H1 (cell line): ENCODE data around the gene PLSCR5. TPM values are rescaled to one million over a fixed set of nuclear protein-coding genes. Genes with fewer than 3 reads are reported as not detected.

Experiments used
- CTCF ChIA-PET: fragments of 300-600 bp; sonication (Branson Sonifier 250); formaldehyde crosslinking; loops from one replicate; lab custom pipeline; 2021; ENCODE audit not compliant: partially characterized antibody; lab: Charles Lee
- POLR2A ChIA-PET: fragments of 300-600 bp; sonication (Branson Sonifier 250); formaldehyde crosslinking; loops from one replicate; lab custom pipeline; 2021; ENCODE audit warnings: inconsistent platforms; ENCODE audit not compliant: partially characterized antibody; lab: Charles Lee
- DNase-seq, 2 experiments: peaks; one replicate each; pipeline versions ENCODE4 v3.0.0 to v3.0.0-alpha.2; 2010 to 2022; ENCODE audit warnings: low spot score in 2 of 2, low read depth in 1 of 2, mixed read lengths in 1 of 2
- FAIRE-seq: peaks from 2 replicates; lab custom pipeline; 2011; peaks lifted over from hg19 to GRCh38; lab: Jason Lieb, UNC
- H2AFZ ChIP-seq: 2 replicates; pipeline ENCODE4 v1.8.1; 2012; ENCODE audit warnings: low read length, inconsistent platforms
- H2AK5ac ChIP-seq: 2 replicates; pipeline ENCODE4 v1.6.1; 2013; ENCODE audit warnings: low read depth, low read length
- H2BK120ac ChIP-seq: replicated peaks from 2 replicates; pipeline ENCODE3; 2013; ENCODE audit warnings: low read depth, low read length, inconsistent platforms
- H2BK12ac ChIP-seq: 2 replicates; pipeline ENCODE4 v1.6.1; 2013; ENCODE audit warnings: low read depth, low read length
- H2BK15ac ChIP-seq: 2 replicates; pipeline ENCODE4 v1.6.1; 2013; ENCODE audit warnings: low read length
- H2BK20ac ChIP-seq: 2 replicates; pipeline ENCODE4 v1.6.1; 2013; ENCODE audit warnings: low read length
- H2BK5ac ChIP-seq: 2 replicates; pipeline ENCODE4 v1.6.1; 2013; ENCODE audit warnings: low read depth, low read length
- H3K14ac ChIP-seq: 2 replicates; pipeline ENCODE4 v1.6.1; 2013; ENCODE audit warnings: inconsistent platforms; ENCODE audit not compliant: insufficient read length
- H3K18ac ChIP-seq: 2 replicates; pipeline ENCODE4 v1.6.1; 2013; ENCODE audit warnings: low read length; ENCODE audit errors: extremely low read depth
- H3K23ac ChIP-seq: 2 replicates; pipeline ENCODE4 v1.6.1; 2013; ENCODE audit warnings: inconsistent platforms; ENCODE audit not compliant: insufficient read length
- H3K23me2 ChIP-seq: 2 replicates; pipeline ENCODE4 v1.6.1; 2013; ENCODE audit warnings: low read depth, low read length
- H3K27ac ChIP-seq: 2 replicates; pipeline ENCODE4 v1.6.1; 2011; ENCODE audit warnings: low read depth, low read length, inconsistent platforms
- H3K27me3 ChIP-seq, 4 experiments: replicated peaks in 1 of 4; 1 replicate in 1 of 4; 2 replicates in 3 of 4; pipeline versions ENCODE4 v1.6.1 to v1.8.1; 2011 to 2013; ENCODE audit warnings: low read length in 3 of 4, mild to moderate bottlenecking in 3 of 4, inconsistent platforms in 2 of 4, mixed read lengths in 2 of 4, moderate library complexity in 1 of 4; ENCODE audit not compliant: control insufficient read depth in 3 of 4, insufficient read depth in 3 of 4; ENCODE audit errors: extremely low read depth in 1 of 4
- H3K36me3 ChIP-seq, 4 experiments: 2 replicates each; pipeline versions ENCODE4 v1.6.1 to v1.8.1; 2011 to 2013; ENCODE audit warnings: mild to moderate bottlenecking in 4 of 4, low read length in 3 of 4, moderate library complexity in 2 of 4, control low read depth in 1 of 4, inconsistent platforms in 1 of 4; ENCODE audit not compliant: insufficient read depth in 4 of 4, control insufficient read depth in 2 of 4
- H3K4ac ChIP-seq: replicated peaks from 2 replicates; pipeline ENCODE3; 2013; ENCODE audit warnings: low read length, low read depth, mixed read lengths, inconsistent platforms; ENCODE audit not compliant: insufficient read length
- H3K4me1 ChIP-seq, 4 experiments: replicated peaks in 1 of 4; 1 replicate in 1 of 4; 2 replicates in 3 of 4; pipeline versions ENCODE4 v1.6.1 to v1.8.1; 2011 to 2013; ENCODE audit warnings: low read length in 3 of 4, inconsistent platforms in 2 of 4, mixed read lengths in 1 of 4; ENCODE audit not compliant: insufficient read depth in 4 of 4, control insufficient read depth in 3 of 4
- H3K4me2 ChIP-seq, 2 experiments: 2 replicates each; pipeline versions ENCODE4 v1.6.1 to v1.8.1; 2011 to 2013; ENCODE audit warnings: low read depth in 2 of 2, low read length in 2 of 2, control low read depth in 1 of 2, inconsistent platforms in 1 of 2, mild to moderate bottlenecking in 1 of 2; ENCODE audit not compliant: insufficient read depth in 1 of 2
- H3K4me3 ChIP-seq, 4 experiments: fragments of 200-600, 300-600 bp in 1 of 4; sonication (generic), shearing (Covaris generic), sonication (Bioruptor Twin) in 1 of 4; 2 replicates each; pipeline versions ENCODE4 v1.5.1 to v1.8.1; 2011 to 2016; ENCODE audit warnings: low read length in 4 of 4, low read depth in 3 of 4, control low read depth in 2 of 4, inconsistent platforms in 2 of 4, mild to moderate bottlenecking in 2 of 4, mixed read lengths in 1 of 4, moderate library complexity in 1 of 4; ENCODE audit not compliant: insufficient read depth in 2 of 4; ENCODE audit errors: extremely low read depth in 1 of 4
- H3K56ac ChIP-seq: replicated peaks from 2 replicates; pipeline ENCODE3; 2013; ENCODE audit warnings: low read depth, mild to moderate bottlenecking, mixed read lengths, low read length, inconsistent platforms; ENCODE audit not compliant: insufficient read length
- H3K79me1 ChIP-seq: 2 replicates; pipeline ENCODE4 v1.6.1; 2013; ENCODE audit warnings: low read depth, low read length, control low read depth
- H3K79me2 ChIP-seq, 2 experiments: 2 replicates each; pipeline versions ENCODE4 v1.6.1 to v1.8.1; 2012 to 2013; ENCODE audit warnings: low read length in 2 of 2, mild to moderate bottlenecking in 2 of 2, inconsistent platforms in 1 of 2; ENCODE audit not compliant: insufficient read depth in 2 of 2, control insufficient read depth in 1 of 2
- H3K9ac ChIP-seq, 4 experiments: replicated peaks in 1 of 4; 1 replicate in 1 of 4; 2 replicates in 3 of 4; pipeline versions ENCODE4 v1.6.1 to v1.8.1; 2011 to 2013; ENCODE audit warnings: low read depth in 3 of 4, low read length in 3 of 4, control low read depth in 2 of 4, mild to moderate bottlenecking in 2 of 4, moderate library complexity in 2 of 4, inconsistent platforms in 1 of 4; ENCODE audit errors: extremely low read depth in 1 of 4
- H3K9me3 ChIP-seq, 2 experiments: 2 replicates each; pipeline versions ENCODE4 v1.6.1 to v1.8.1; 2012 to 2013; ENCODE audit warnings: mild to moderate bottlenecking in 2 of 2, moderate library complexity in 2 of 2, control low read depth in 1 of 2, inconsistent platforms in 1 of 2, low read depth in 1 of 2, low read length in 1 of 2, mixed read lengths in 1 of 2; ENCODE audit not compliant: insufficient read depth in 2 of 2
- H4K20me1 ChIP-seq, 2 experiments: replicated peaks in 1 of 2; 2 replicates each; pipeline versions ENCODE3 to v1.8.1; 2011 to 2013; ENCODE audit warnings: inconsistent platforms in 2 of 2, low read length in 2 of 2, mild to moderate bottlenecking in 1 of 2; ENCODE audit not compliant: insufficient read depth in 2 of 2, control insufficient read depth in 1 of 2
- H4K5ac ChIP-seq: 2 replicates; pipeline ENCODE4 v1.6.1; 2013; ENCODE audit warnings: low read length, low read depth, mixed read lengths, inconsistent platforms; ENCODE audit not compliant: insufficient read length
- H4K8ac ChIP-seq: 2 replicates; pipeline ENCODE4 v1.8.0; 2013; ENCODE audit warnings: mild to moderate bottlenecking, moderate library complexity, low read length, inconsistent platforms; ENCODE audit not compliant: insufficient read depth; ENCODE audit errors: extremely low read depth
- H4K91ac ChIP-seq: replicated peaks from 2 replicates; pipeline ENCODE3; 2013; ENCODE audit warnings: low read length, mixed read lengths, inconsistent platforms; ENCODE audit not compliant: insufficient read length
- ATF3 ChIP-seq: IDR thresholded peaks from 2 replicates; pipeline ENCODE4 v1.6.1; 2011; ENCODE audit warnings: low read depth, mild to moderate bottlenecking, low read length; ENCODE audit not compliant: insufficient read depth
- CTCF ChIP-seq, 3 experiments: IDR thresholded peaks; 1 replicate in 2 of 3; 2 replicates in 1 of 3; pipeline versions ENCODE4 v1.5.1 to v1.6.1; 2011; ENCODE audit warnings: low read length in 3 of 3, mild to moderate bottlenecking in 3 of 3, inconsistent platforms in 2 of 3, low read depth in 1 of 3, moderate library complexity in 1 of 3; ENCODE audit not compliant: insufficient read depth in 1 of 3; ENCODE audit errors: control extremely low read depth in 1 of 3
- E2F6 ChIP-seq: IDR thresholded peaks from 2 replicates; pipeline ENCODE4 v1.6.1; 2012; ENCODE audit warnings: inconsistent platforms
- MAX ChIP-seq: IDR thresholded peaks from 2 replicates; pipeline ENCODE4 v1.6.1; 2012; ENCODE audit warnings: inconsistent platforms
- NANOG ChIP-seq: IDR thresholded peaks from 2 replicates; pipeline ENCODE4 v1.6.1; 2011; ENCODE audit warnings: low read length, low read depth, mild to moderate bottlenecking, inconsistent platforms; ENCODE audit not compliant: insufficient read depth, poor library complexity, severe bottlenecking
- POLR2A ChIP-seq, 2 experiments: IDR thresholded peaks; 1 replicate in 1 of 2; 2 replicates in 1 of 2; pipeline ENCODE4 v1.6.1; 2011; ENCODE audit warnings: low read depth in 2 of 2, low read length in 2 of 2, mild to moderate bottlenecking in 2 of 2; ENCODE audit errors: control extremely low read depth in 1 of 2
- RFX5 ChIP-seq: IDR thresholded peaks from 2 replicates; pipeline ENCODE4 v1.6.1; 2011; ENCODE audit warnings: low read depth, low read length, improper control_type of control experiment, borderline replicate concordance
- RXRA ChIP-seq: IDR thresholded peaks from 2 replicates; pipeline ENCODE4 v1.6.1; 2011; ENCODE audit warnings: low read depth, mild to moderate bottlenecking, low read length, moderate library complexity; ENCODE audit not compliant: insufficient read depth
- SP1 ChIP-seq: IDR thresholded peaks from 2 replicates; pipeline ENCODE4 v1.6.1; 2011; ENCODE audit warnings: low read depth, low read length
- SP4 ChIP-seq: IDR thresholded peaks from 2 replicates; pipeline ENCODE4 v1.6.1; 2012; ENCODE audit warnings: low read length, inconsistent platforms
- ZNF274 ChIP-seq: IDR thresholded peaks from 2 replicates; pipeline ENCODE4 v1.7.0; 2012; ENCODE audit warnings: low read length, borderline replicate concordance; ENCODE audit errors: extremely low read depth
- WGBS, 2 experiments: shearing (Covaris generic) in 1 of 2; methylation state at CpG; one replicate each; pipeline versions ENCODE4 v1.1.6 to v1.1.7; 2013 to 2015; ENCODE audit warnings: low lambda C conversion rate in 2 of 2, mixed read lengths in 2 of 2, inconsistent platforms in 1 of 2, low coverage in 1 of 2, missing lambda C conversion rate in 1 of 2; ENCODE audit not compliant: insufficient replicate concordance in 2 of 2, insufficient coverage in 1 of 2, insufficient read length in 1 of 2; ENCODE audit errors: extremely low coverage in 1 of 2, missing lambda C conversion rate in 1 of 2; 5-methylcytosine and 5-hydroxymethylcytosine counted together
- polyA plus RNA-seq, 7 experiments: library from polyadenylated mRNA; depleted of rRNA in 3 of 7; stranded (reverse) in 5 of 7; unstranded in 2 of 7; fragments of >200 nt in 5 of 7; fragments of 200-250 nt in 2 of 7; gene quantifications; 1 replicate in 5 of 7; 2 replicates in 1 of 7; 4 replicates in 1 of 7; pipeline versions ENCODE4 v1.2.1 to v1.2.3, GENCODE V29; 2011 to 2013; ENCODE audit warnings: missing spikeins in 2 of 7, mixed read lengths in 2 of 7
- total RNA-seq: library from RNA; stranded (reverse); fragmentation: NEBNext Ultra II Directional; extraction: Animal tissue kit (Norgen Biotek cat#: 25700); gene quantifications from 2 replicates; pipeline ENCODE4 v1.2.1, GENCODE V29; 2021

Gene PLSCR5
- total and polyA plus RNA-seq, 2 of the 8 experiments (the other 6 are each of a cell fraction or from before 2014, with no cell fraction given): not detected

- Histone ChIP-seq H3K4ac (no peak overlapping the region), H3K4me3 (no peak overlapping the region), H2BK20ac (no peak overlapping the region), H3K23me2 (no peaks in the 10 kb centered on the region), H3K9me3 (no peaks in the 10 kb centered on the region), H3K4me2 (no peak overlapping the region), H2BK120ac (no peak overlapping the region), H3K18ac (no peak overlapping the region), H2BK15ac (no peak overlapping the region), H2BK5ac (no peak overlapping the region), H3K14ac (no peak overlapping the region), H3K36me3 (no peaks in the 10 kb centered on the region), H4K5ac (no peak overlapping the region), H4K91ac (no peak overlapping the region), H3K4me1 (no peaks in the 10 kb centered on the region; a peak in 2 of 7 replicates), H3K9ac (no peak overlapping the region), H2BK12ac (no peak overlapping the region), H4K8ac (no peak overlapping the region), H3K79me2 (no peaks in the 10 kb centered on the region), H3K27ac (no peak overlapping the region), H3K23ac (no peak overlapping the region), H4K20me1 (no peaks in the 10 kb centered on the region), H2AK5ac (no peak overlapping the region), H3K56ac (no peak overlapping the region), H2AFZ (no peak overlapping the region), H3K79me1 (no peaks in the 10 kb centered on the region), H3K27me3 (no peaks in the 10 kb centered on the region)
- WGBS, 2 experiments: 100% methylated on average over 1 of the region's 1 CpG; no CpG with 5 or more reads in 1 of the 2 experiments
- no peak for FAIRE-seq
- CTCF ChIA-PET: interaction anchor here (0.9 to 4.4 kb wide), 19 partner anchors 9 to 455 kb away, joined by 3 to 27 read pairs (median 5); partner anchors contain the start of gene PLSCR1
- POLR2A ChIA-PET: no interaction called here
- no peak for DNase-seq
- no peak for TF ChIP-seq POLR2A (IDR thresholded peaks at IDR 0.05; ENCODE audit: control extremely low read depth in 1 of 2, low read depth in 2 of 2, low read length in 2 of 2)
- no peak for TF ChIP-seq MAX
- TF ChIP-seq SP1: no peak
- TF ChIP-seq E2F6: no peak
- TF ChIP-seq CTCF (IDR thresholded peaks at IDR 0.05; ENCODE audit: control extremely low read depth in 1 of 3, insufficient read depth in 1 of 3, low read depth in 1 of 3, low read length in 3 of 3): no peak
- no peak for TF ChIP-seq SP4
- no peak for TF ChIP-seq RFX5
- TF ChIP-seq NANOG: no peak
- no peak for TF ChIP-seq RXRA
- no peak for TF ChIP-seq ATF3
- no peak for TF ChIP-seq ZNF274
These were observed 35.2 kb upstream of the PLSCR5 start for GRCh38 chr3:146640361-146640760.
